NCI-H524 treated with DMSO at 0.1 percent for 48 hours (cell line): Measurements from ENCODE around the gene CLEC2L.

Source experiments
- DNase-seq: peaks from one replicate; lab custom pipeline; 2025; lab: John Stamatoyannopoulos, UW

Gene CLEC2L

GRCh38 chr7:139523199-139523941 lies at the start of gene CLEC2L:
Gene CLEC2L (plus strand): TSS chr7:139523685. CDS start chr7:139523928, 243 bp downstream.
- DNase-seq = no peak

DNA sequence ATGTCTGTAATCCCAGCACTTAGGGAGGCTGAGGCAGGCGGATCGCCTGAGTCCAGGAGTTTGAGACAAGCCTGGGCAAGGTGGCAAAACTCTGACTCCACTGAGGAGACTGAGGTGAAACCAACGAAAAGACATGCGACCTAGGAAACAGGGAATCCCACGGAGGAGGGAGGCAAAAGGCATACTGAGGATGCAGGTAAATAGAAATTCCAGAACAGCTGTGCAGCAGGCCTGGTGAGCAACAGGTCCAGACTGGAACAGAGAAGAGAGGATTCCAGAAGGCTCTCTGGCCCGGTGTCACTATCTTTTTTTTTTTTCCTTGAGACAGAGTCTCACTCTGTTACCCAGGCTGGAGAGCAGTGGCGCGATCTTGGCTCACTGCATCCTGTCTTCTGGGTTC lies 47.3 kb upstream of the CLEC2L start:
- DNase-seq = no peak

DNA sequence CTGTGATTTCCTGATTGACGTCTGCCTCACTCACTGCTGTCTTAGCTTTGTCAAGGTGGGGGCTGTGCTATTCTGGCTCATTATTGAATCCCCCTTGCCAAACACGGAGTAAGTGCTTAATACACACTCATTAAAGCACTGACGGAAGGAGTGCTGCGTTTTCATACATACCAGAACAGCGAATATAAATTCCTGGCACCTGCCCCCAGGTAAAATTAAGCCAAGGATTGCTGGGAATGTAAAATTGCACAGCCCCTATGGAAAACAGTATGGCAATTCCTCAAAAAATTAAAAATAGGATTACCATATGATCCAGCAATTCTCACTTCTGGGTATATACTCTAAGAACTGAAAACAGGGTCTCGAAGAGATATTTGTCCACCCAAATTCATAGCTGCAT lies 46.6 kb upstream of the CLEC2L start:
- no peak for DNase-seq

DNA sequence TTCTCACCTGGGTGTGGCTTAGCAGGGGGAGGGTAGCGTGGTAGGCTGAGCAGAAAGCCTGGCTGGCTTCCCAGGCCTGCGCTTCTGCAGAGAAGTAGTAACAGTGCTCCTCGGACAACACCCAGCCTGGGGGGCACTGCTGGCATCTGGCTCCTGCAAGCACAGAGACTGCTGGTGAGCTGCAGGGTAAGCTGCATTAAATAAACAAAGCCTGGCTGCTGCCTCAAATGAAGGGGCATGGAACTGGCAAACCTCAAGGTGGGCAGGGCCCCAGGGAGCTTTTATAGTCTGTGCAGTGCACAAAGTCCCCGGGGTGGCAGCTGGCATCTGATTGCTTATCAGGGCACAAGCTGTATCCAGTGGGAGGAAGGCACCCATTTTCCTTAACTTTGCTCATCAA lies 43.9 kb upstream of the CLEC2L start:
- DNase-seq = no peak

GRCh38 chr7:139481364-139481763 lies 42.1 kb upstream of the CLEC2L start:
- no peak for DNase-seq

- no peak for DNase-seq
Observed at GRCh38 chr7:139482122-139482521, 41.4 kb upstream of the CLEC2L start.

- no peak for DNase-seq
Observed at GRCh38 chr7:139482662-139483466, 40.6 kb upstream of the CLEC2L start.

DNA sequence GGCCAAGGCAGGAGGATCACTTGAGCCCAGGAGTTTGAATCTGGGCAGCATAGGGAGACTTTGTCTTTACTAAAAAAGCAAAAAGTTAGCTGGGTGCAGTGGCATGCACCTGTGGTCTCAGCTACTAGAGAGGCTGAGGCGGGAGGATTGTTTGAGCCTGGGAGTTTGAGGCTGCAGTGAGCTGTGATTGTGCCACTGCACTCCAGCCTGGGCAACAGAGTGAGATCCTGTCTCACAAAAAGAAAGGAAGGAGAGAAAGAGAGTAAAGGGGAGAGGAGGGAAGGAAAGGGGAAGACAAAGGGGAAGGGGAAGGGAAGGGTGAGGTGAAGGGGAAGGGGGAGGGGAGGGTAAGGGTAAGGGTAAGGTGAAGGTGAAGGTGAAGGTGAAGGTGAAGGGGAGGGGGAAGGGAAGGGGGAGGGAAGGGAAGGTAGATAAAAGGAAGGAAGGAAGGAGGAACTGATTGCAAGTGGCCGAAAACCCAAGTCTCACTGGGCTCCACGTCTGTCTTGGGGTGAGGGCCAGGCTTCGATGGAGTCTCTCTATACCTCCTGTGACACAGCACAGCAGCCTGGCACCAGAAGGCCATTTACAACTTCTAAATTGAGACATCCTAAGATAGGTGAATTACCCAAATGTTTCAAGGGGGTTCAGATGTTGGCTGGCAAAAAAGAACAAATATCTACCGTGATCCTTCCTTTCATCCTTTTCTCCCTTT lies 36.0 kb upstream of the CLEC2L start:
- no peak for DNase-seq

GRCh38 chr7:139488810-139489209 lies 34.7 kb upstream of the CLEC2L start:
- DNase-seq = no peak

DNA sequence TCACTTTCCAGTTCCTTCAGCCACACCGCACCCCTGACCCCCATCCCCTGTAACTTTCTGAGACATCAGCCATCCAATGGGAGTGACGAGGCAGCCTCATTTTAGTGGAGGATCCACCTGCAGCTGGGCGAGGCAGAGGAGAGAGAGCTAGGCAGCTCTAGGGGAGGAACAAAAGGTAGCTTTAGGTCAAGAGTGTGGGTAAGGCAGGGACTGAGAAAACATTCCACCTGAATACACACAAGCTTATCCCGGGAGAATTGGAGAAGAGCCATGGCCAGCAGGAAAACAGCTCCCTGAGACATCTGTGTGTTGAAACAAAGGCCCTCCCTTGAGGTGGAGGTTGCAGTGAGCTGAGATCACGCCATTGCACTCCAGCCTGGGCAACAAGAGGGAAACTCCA lies 33.4 kb upstream of the CLEC2L start:
- no peak for DNase-seq

GRCh38 chr7:139492293-139492692 lies 31.2 kb upstream of the CLEC2L start:
- DNase-seq = no peak

GRCh38 chr7:139494835-139495579 lies 28.5 kb upstream of the CLEC2L start:
- DNase-seq = no peak

- DNase-seq = no peak
Observed at GRCh38 chr7:139495580-139496125, 27.8 kb upstream of the CLEC2L start.

- DNase-seq = no peak
Observed at GRCh38 chr7:139496528-139496927, 27.0 kb upstream of the CLEC2L start.

DNA sequence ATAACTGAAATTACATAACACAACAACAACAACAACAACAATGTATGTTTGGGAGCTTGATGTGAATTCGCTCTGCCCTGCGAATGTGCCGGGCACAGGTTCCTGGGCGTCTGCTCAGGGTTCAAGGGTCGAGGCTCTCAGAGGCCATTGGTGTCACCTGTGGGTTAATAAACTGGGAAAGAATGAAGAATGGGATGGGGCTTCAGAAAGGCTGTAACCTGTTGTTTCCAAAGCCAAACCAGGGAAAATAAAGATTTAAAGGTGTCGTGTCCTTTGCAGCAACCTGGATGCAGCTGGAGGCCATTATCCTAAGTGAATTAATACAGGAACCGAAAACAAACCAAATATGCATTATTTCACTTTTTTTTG lies 22.7 kb upstream of the CLEC2L start:
- no peak for DNase-seq

GRCh38 chr7:139502226-139502625 lies 21.3 kb upstream of the CLEC2L start:
- DNase-seq = no peak

- DNase-seq = no peak
Observed at GRCh38 chr7:139505563-139505962, 17.9 kb upstream of the CLEC2L start.

DNA sequence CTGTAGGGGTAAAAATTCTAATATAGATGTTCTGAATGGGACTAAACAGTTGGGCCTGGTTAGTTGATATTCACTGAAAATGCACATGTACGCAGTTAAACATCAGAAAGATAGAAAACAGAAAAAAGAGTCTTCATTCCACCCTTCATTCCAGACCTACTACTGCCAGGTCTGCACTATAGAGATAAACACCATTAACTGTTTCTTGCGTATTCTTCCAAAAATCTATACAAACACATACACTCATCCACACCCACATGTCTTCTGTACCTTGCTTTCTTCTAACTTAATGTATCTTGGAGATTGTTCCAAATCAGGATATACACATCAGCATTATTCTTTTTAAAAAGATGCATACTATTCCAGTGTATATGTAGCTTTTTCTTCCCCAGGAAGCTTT lies 13.9 kb upstream of the CLEC2L start:
- DNase-seq = no peak

DNA sequence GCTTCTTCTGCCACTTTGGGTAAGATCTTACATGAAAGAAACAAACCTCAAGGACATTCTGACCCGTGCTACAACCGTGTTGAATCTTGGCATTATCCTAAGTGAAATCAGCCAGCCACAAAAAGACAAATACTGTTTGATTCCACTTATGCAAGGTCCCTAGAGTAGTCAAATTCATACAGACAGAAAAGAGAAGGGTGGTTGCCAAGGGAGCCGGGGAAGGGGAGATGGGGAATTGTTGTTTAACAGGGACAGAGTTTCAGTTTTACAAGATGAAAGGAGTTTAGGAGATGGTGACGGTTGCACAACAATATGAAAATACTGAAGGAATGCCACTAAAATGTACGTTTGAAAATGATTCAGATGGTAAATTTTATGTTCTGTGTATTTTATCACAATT lies 12.2 kb upstream of the CLEC2L start:
- no peak for DNase-seq

DNA sequence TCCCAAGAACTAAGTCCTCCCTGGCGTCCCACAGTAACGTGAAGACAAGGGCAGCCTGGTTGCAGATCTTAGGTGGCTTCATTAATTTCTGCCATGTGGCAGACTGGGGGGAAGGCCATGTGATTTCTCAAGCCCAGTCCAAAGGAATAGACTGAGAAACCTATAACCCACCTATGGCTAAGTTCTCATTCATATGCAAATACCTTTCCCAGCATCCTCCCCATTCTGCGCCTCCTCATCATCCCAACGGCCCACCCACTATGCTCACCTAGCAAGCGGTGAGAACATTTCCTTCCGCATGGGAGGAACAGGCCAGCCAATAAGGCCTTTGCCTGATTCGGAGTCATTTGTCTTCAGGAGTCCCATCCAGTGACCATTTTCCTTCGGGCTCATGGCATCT lies 8.2 kb upstream of the CLEC2L start:
- no peak for DNase-seq

- DNase-seq = no peak
Observed at GRCh38 chr7:139521439-139521838, 2.0 kb upstream of the CLEC2L start.

- DNase-seq = no peak
Observed at GRCh38 chr7:139522830-139523198, 671 bp upstream of the CLEC2L start.
